Activated naive CD4-positive, alpha-beta T cell treated with Interleukin-2 at 50 U/mL for 16 hours (primary cell): ENCODE data around the gene MAP7.

Experiments
- DNase-seq: peaks from one replicate; pipeline ENCODE4 v3.0.0-alpha.2; 2020

The MAP7 gene

GRCh38 chr6:136563386-136564152 is 13.3 kb upstream of the MAP7 start:
- no peak for DNase-seq

GRCh38 chr6:136562211-136562610 is 12.0 kb upstream of the MAP7 start:
- no peak for DNase-seq

GRCh38 chr6:136553166-136553787 is 3.1 kb upstream of the MAP7 start:
- no peak for DNase-seq

GRCh38 chr6:136552054-136552453 is 1.8 kb upstream of the MAP7 start:
- DNase-seq = no peak

GRCh38 chr6:136551103-136551502 is 881 bp upstream of the MAP7 start:
- no peak for DNase-seq

GRCh38 chr6:136550045-136550329 is 235 bp downstream of the MAP7 start:
- no peak for DNase-seq

- no peak for DNase-seq
Observed at GRCh38 chr6:136549300-136550044, 750 bp downstream of the MAP7 start.

GRCh38 chr6:136548582-136549299 is 1.5 kb downstream of the MAP7 start:
- no peak for DNase-seq

- DNase-seq = no peak
Observed at GRCh38 chr6:136547871-136548270, 2.4 kb downstream of the MAP7 start.

GRCh38 chr6:136547336-136547735 is 2.9 kb downstream of the MAP7 start:
- DNase-seq = no peak

- DNase-seq = no peak
Observed at GRCh38 chr6:136546331-136546730, 3.9 kb downstream of the MAP7 start.

GRCh38 chr6:136544326-136544725 is 5.9 kb downstream of the MAP7 start:
- DNase-seq = no peak

GRCh38 chr6:136541395-136541794 is 8.8 kb downstream of the MAP7 start:
- DNase-seq = no peak

- no peak for DNase-seq
Observed at GRCh38 chr6:136539967-136540652, 10.1 kb downstream of the MAP7 start.

- no peak for DNase-seq
Observed at GRCh38 chr6:136538836-136539235, 11.4 kb downstream of the MAP7 start.

- DNase-seq = no peak
Observed at GRCh38 chr6:136535880-136536650, 14.2 kb downstream of the MAP7 start.

- DNase-seq = no peak
Observed at GRCh38 chr6:136535017-136535765, 15.0 kb downstream of the MAP7 start.

- no peak for DNase-seq
Observed at GRCh38 chr6:136534268-136534667, 16.0 kb downstream of the MAP7 start.

- no peak for DNase-seq
Observed at GRCh38 chr6:136533487-136533886, 16.7 kb downstream of the MAP7 start.

GRCh38 chr6:136532030-136532429 is 18.2 kb downstream of the MAP7 start:
- no peak for DNase-seq

- no peak for DNase-seq
Observed at GRCh38 chr6:136529710-136530109, 20.5 kb downstream of the MAP7 start.
